ENCODE data around the gene ECSCR.

ECSCR gene

DNA sequence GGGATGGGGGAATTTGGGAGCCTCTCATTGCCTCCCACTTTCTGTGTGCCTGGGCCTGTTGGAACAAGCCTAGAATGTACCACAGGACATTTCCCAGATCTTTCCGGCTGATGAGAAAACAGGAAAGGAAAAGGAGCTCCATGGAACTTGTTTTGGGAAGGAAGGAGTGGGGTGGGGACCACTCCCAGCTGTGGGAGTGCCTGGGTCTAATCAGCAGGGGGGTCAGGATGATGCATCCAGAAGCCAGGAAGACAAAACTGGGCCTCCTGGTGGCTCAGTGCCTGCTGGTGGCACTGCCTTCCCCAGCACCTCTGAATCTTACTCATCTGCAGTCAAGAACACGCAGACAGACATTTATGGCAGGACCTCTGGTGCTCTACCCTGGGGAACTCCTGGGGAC lies 11.0 kb upstream of the ECSCR start:
- Mint-ChIP-seq H3K4me3 (peak overlapping the region in 2 of 3 experiments; percentile 22 to 24), H3K4me1 (peaks cover 46% of the 10 kb centered on the region), H3K9me3 (no peaks in the 10 kb centered on the region), H3K27me3 (ENCODE audit: low read depth) (peaks cover 1% of the 10 kb centered on the region), H3K36me3 (ENCODE audit: low read depth) (no peaks in the 10 kb centered on the region), H3K27ac (peak overlapping the region; percentile 95 to 98 (median 95))
- TF ChIP-seq CTCF (IDR thresholded peaks at IDR 0.05; ENCODE audit: unreplicated experiment in 3 of 3), result no peak

- Mint-ChIP-seq H3K4me3 (peak overlapping the region in 1 of 3 experiments; percentile 24), H3K36me3 (ENCODE audit: low read depth) (no peaks in the 10 kb centered on the region), H3K27ac (peak overlapping the region; percentile 95 to 98 (median 95)), H3K27me3 (ENCODE audit: low read depth) (peaks cover 4% of the 10 kb centered on the region), H3K9me3 (no peaks in the 10 kb centered on the region), H3K4me1 (peaks cover 50% of the 10 kb centered on the region)
- TF ChIP-seq CTCF (IDR thresholded peaks at IDR 0.05; ENCODE audit: unreplicated experiment in 3 of 3), result no peak
These were observed 10.6 kb upstream of the ECSCR start for GRCh38 chr5:139473105-139473504.

GRCh38 chr5:139472386-139473030 lies 10.0 kb upstream of the ECSCR start:
- Mint-ChIP-seq H3K9me3 (no peaks in the 10 kb centered on the region), H3K4me1 (peaks cover 50% of the 10 kb centered on the region)
- no peak for TF ChIP-seq CTCF (IDR thresholded peaks at IDR 0.05; ENCODE audit: unreplicated experiment in 3 of 3)

GRCh38 chr5:139470821-139471300 lies 8.3 kb upstream of the ECSCR start, which contains the start of gene SMIM33:
Gene SMIM33 (plus strand): TSS chr5:139471004. CDS start chr5:139471122, 118 bp downstream.
- Mint-ChIP-seq H3K27ac (peak within 1 kb of the TSS in 2 of 3 experiments; percentile 95 to 98), H3K36me3 (ENCODE audit: low read depth) (no peaks in the 10 kb centered on the region), H3K4me1 (peaks cover 50% of the 10 kb centered on the region), H3K9me3 (no peaks in the 10 kb centered on the region), H3K4me3 (no peak within 1 kb of the TSS), H3K27me3 (ENCODE audit: low read depth) (peaks cover 4% of the 10 kb centered on the region)
- no peak for TF ChIP-seq CTCF (IDR thresholded peaks at IDR 0.05; ENCODE audit: unreplicated experiment in 3 of 3)

More at GRCh38 chr5:139472386-139473030, 10.0 kb upstream of the ECSCR start:
- Mint-ChIP-seq H3K27me3 (ENCODE audit: low read depth) (peaks cover 4% of the 10 kb centered on the region), H3K36me3 (ENCODE audit: low read depth) (no peaks in the 10 kb centered on the region), H3K27ac (peak overlapping the region; percentile 95 to 98 (median 95)), H3K4me3 (no peak overlapping the region)

- Mint-ChIP-seq H3K27ac (peak overlapping the region in 2 of 3 experiments; percentile 4 to 17), H3K36me3 (ENCODE audit: low read depth) (no peaks in the 10 kb centered on the region), H3K4me1 (peaks cover 31% of the 10 kb centered on the region), H3K27me3 (ENCODE audit: low read depth) (peaks cover 4% of the 10 kb centered on the region), H3K9me3 (no peaks in the 10 kb centered on the region), H3K4me3 (no peak overlapping the region)
- no peak for TF ChIP-seq CTCF (IDR thresholded peaks at IDR 0.05; ENCODE audit: unreplicated experiment in 3 of 3)
These were observed 5.9 kb upstream of the ECSCR start for GRCh38 chr5:139468421-139468931.

Data from nephron (organoid).